Measurements from ENCODE around the gene EPS8L1.
"Not testable (repeated sequence)": the region's sequence is repeated elsewhere in the genome, so short reads cannot be mapped to it uniquely, and the experiment has no call there.

Gene EPS8L1

DNA sequence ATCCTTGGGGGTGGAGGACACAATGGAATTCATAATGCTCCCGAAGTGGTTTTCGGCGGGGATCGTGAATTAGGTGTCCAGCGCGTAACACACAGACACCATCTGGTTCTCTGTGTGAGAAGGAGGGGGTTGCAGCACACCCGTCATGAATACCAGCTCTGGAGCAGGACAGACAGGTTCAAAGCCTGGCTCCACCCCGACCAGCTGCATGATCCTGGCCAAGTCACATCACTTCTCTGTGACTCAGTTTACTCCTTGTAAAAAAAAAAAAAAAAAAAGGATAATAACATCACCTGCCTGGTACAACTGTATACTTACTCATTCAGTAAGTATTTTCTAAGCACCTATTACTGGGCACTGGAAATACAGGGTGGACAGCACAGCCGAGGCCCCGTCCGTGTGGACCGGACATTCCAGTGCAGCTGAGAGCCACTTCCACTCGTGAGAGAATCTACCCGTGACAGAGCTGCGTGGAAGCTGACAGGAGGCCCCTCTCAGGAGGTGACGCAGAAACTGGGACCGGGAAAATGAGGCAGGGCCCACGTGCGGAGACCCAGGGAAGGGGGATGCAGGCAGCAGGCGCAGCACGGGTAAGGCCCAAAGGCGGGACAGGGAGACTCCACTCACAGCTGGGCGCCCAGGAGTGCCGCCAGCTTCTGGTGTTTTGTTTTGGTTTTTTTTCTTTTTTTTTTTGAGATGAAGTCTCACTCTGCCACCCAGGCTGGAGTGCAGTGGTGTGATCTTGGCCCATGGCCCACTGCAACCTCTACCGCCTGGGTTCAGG is 24.7 kb upstream of the EPS8L1 start:
- DNase-seq (ENCODE audit: low read depth) = no peak

DNA sequence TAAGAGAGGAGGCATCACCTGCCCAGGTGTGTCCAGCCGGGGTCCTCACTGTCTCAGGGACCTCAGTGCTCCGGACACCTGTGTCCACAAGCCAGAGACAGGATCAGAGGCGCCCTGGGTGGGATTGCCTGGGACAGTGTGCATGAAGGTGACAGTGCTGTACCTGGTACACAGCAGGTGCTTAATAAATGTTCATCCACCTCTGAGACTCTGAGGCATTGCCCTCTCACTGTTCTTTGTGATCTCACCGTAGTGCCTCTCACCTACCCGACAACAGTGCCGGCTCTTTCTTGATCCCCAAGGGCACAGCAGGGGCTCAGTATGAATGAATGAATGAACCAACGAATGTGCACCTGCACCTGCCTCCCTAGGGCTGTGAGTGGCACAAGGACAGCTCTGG is 21.9 kb upstream of the EPS8L1 start:
- DNase-seq (ENCODE audit: low read depth) = no peak

DNA sequence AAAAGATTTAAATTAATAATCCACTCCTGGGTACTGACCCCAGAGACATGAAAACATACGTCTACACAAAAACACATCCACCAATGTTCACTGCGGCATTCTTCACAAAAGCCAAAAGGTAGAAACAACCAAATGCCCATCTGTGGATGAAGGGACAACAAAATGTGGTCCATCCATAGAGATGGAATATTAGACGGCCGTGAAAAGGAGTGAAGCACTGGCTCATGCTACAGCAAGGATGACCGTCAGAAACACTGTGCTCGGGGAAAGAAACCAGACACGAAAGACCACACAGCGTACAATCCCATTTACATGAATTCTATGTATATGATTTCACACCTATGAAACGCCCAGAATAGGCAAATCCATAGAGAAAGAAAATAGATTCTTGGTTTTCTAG is 18.8 kb upstream of the EPS8L1 start:
- no peak for DNase-seq (ENCODE audit: low read depth)

DNA sequence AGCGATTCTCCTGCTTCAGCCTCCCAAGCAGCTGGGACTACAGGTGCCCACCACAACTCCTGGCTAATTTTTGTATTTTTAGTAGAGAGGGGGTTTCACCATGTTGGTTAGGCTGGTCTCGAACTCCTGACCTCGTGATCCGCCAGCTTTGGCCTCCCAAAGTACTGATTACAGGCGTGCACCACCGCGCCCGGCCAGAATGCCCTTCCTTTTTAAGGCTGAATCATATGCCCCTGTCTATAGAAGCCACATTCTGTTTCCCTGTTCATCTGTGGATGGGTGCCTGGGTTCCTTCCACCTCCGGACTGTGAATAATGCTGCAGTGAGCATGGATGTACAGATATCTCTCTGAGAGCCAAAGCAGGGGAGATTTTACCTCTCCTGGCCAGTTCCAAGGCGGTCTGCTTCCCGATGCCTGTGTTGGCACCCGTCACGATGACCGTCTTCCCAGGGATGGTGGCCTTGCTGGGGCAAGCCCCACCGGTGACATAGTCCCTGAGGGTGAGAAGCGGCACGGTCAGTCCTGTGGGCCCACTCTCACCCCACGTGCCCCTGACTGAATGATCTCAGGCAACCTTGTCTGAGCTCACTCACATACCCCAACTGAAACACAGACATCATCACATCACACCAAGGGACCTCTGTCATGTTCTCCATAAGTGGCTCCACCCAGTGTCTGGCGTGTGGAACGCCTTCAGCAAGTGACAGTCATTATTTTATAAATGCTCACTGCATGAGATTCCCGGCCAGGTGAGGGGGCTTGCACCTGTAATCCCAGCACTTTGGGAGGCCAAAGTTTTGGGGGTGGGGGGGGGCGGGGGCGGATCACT is 16.7 kb upstream of the EPS8L1 start:
- no peak for DNase-seq (ENCODE audit: low read depth)

DNA sequence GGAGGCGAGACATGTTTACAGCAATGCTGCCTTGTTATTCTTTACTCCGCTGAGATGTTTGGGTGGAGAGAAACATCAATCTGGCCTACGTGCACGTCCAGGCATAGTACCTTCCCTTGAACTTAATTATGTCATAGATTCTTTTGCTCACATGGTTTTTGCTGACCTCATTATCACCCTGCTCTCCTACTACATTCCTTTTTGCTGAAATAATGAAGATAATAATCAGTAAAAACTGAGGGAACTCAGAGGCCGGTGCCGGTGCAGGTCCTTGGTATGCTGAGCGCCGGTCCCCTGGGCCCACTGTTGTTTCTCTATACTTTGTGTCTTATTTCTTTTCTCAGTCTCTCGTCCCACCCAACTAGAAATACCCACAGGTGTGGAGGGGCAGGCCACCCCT is 15.4 kb upstream of the EPS8L1 start:
- not testable (repeated sequence) for DNase-seq (ENCODE audit: low read depth)

DNA sequence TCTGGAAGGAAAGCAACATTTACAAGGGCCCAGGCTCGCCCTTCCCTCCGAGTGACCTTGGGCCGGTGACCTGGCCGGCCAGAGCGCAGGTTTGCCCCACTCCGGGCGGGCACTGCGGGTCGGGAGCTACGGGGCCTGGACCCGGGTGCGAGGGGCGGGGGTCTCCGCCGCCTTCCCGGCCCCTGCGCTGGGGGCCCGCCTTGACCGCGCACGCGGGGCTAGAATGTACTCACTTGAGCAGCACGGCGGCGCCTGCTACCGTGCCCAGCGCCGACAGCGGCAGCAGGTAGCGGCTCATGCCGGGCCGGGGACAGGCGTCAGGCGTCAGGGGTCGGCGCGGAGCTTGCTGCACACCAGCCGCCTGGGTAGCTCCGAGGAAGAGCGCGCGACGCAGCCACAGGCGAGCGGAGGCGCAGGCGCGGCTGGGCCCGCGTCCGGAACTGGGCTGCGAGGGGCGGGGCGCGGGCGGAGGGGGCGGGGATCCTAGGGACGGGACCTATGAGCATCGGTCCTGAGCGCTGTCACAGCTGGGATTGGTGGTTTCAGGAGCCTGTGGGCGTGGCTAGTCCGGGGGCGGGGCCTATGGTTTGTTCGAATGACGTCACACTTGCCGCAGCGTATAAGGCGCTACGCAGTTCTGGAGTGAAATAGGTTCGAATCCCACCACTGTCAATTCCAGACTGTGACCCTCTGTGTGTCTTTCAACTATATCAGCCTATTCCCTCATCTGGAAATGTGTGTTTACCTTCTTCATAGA is 12.8 kb upstream of the EPS8L1 start, which contains the start of gene RDH13:
RDH13 (minus strand) TSS at position 414 of the 757 bp plus-strand sequence; CDS start at position 298, 116 bp downstream.
- peak; percentile 92 for DNase-seq (ENCODE audit: low read depth)

DNA sequence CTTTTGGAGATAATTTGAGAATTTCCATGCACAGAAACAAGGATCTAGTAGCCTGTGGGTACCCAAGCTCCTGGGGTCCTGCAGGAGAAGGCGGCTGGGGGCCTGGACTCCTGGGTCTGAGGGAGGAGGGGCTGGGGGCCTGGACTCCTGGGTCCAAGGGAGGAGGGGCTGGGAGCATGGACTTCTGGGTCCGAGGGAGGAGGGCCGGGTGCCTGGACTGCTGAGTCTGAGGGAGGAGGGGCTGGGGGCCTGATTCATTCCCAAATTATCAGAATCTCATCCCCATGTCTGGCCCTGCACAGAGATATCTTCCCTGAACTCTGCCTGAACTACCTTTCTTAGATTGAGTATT is 12.2 kb upstream of the EPS8L1 start:
- no peak for DNase-seq (ENCODE audit: low read depth)

DNA sequence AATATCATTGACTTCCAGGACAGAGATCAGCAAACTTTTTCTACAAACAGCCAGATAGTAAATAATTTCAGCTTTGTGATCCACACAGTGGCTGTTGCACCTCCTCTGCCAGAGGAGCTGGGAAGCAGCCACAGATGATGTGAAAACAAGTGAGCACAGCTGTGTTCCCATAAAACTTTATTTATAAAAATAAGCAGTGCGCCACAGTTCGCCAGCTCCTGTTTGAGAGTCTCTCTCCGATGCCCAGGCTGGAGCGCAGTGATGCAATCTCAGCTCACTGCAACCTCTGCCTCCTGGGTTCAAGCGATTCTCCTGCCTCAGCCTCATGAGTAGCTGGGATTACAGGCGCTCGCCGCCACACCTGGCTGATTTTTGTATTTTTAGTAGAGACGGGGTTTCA is 10.2 kb upstream of the EPS8L1 start:
- DNase-seq (ENCODE audit: low read depth) = not testable (repeated sequence)

DNA sequence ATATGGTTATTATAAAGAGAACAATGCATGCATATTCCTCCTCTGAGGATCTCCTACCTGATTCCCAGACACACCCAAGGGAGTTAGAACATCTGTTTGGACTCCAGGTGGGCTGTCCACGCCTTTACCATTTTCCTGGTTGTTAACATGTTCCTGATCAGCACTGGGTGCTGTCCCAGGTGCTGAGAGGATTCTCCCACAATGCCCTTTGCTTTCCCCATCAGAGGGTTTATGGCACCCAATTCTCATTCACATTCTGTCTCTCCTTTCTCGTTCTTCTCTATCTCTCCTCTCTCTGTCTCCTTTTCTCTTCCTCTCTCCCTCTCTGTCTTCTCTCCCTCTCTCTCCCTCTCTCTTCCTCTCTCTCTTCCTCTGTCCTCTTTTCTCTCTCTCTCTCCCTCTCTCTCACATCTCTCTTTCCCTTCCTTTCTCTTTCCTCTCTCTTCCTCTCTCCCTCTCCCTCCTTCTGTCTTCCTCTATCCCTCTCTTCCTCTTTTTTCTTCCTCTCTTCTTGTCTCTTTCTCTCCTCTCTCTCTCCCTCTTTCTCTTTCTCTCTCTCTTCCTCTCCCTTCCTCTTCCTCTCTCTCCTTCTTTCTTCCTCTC is 9.5 kb upstream of the EPS8L1 start:
- no peak for DNase-seq (ENCODE audit: low read depth)

DNA sequence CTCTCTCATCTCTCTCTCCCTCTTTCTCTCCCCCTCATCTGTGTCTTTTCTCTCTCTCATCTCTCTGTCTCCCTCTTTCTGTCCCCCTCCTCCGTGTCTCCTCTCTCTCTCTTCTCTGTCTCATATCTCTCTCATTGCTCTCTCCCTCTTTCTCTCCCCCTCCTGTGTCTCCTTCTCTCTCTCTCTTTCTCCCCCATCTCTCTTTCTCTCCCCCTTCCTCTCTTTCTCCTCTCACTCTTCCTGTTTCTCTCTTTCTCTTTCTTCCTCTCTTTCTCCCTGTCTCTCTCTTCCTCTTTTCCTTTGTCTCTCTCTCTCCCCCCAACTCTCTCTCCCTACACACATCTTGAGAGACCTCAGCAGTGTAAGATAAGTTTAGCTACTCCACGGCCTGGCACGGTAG is 7.8 kb upstream of the EPS8L1 start:
- DNase-seq (ENCODE audit: low read depth) = no peak

DNA sequence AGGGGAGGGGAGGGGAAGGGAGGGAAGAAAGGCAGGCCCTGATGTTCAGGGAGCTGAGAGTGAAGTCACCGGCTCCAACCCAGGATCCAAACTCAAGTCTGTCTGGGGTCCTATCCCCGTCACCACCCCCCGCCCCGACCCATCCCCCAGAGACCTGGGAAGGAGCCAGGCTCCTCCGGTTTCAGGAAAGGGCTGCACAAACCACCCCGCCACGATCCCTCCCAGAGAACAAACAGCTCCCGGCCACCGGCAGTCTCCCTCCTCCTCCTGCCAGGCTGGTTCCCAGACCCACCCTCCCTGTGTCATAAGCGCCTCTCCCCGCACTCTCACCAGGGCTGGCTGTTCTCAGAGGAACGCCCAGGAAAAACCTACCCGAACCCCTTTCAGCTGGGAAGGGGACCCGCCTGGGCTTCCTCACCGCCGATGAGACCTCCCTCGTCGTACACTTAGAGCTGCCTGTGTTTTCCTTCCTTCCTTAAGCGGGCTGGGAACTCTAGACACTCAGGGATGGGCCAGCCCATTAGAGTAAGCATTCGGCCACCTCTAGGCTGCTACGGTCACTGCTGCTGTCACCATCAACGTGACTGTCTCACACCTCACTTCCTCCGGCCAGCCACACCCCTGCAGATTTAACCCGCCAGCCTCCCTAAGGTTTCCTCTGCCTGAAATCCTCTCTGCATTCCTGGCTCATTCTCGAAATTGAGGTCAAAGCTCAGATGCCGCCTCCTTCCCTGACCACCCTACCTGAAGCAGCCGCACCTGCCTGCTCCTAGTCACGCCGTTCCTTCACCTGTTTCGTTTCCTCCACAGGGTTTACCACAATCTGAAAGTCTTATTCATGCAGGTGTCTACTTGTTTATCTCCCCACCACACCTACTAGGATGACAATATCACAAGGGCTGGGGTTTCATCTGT is 6.5 kb upstream of the EPS8L1 start:
- DNase-seq (ENCODE audit: low read depth) = no peak

DNA sequence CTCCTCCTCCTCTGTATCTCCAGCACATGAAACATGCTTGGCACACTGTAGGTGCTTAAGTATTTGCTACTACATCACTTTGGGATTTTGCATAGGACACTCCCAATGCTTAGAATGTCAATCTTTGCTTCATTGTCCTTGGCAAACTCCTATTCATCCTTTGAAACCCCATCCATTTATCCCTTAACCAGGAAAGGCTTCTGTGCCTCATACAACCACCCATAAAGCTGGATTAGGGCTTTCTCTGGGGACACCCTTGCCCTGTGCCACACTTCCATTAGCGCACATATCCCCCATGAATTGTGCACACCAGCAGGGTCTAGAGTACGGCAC is 5.8 kb upstream of the EPS8L1 start:
- no peak for DNase-seq (ENCODE audit: low read depth)

DNA sequence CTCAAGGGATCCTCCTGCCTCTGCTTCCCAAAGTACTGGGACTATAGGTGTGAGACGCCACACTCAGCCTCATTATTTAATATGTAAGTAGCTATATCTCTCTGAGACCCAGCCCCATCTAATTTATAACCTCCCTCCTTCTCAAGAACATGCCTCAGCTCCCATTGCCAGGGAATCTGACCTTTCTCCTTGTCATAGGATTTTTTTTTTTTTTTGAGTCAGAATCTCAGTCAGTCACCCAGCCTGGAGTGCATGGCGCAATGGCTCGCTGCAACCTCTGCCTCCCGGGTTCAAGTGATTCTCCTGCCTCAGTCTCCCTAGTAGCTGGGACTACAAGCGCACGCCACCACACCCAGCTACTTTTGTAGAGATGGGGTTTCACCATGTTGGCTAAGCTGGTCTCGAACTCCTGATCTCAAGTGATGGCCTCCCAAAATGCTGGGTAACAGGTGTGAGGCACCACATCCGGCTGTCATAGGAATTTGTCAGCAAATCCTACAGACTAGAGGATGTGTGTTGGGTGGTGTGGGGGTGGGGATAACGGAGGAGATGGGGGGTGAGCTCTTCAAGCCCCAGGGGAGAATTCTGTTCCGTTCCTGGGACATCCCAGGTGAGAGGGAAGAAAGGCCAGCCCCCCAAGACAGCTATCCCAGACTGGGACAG is 5.1 kb upstream of the EPS8L1 start:
- no peak for DNase-seq (ENCODE audit: low read depth)

DNA sequence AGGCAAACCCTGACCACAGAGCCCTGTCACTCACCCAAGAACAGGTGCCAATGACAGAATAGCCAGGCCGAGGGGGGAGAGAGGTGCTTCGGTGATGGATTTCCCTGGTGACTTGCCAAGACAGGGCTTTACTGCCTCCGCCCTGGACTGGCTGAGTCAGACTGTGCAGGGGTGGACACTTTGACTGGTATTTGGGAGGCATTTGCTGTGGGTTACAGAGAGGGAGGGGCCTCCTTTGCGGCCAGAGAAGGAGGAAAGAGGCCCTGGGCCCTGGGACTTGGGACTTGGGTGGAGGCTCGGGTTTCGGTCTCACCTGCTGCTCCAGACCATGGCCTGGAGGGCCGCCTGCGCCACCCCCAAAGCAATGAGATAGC is 4.6 kb upstream of the EPS8L1 start:
- no peak for DNase-seq (ENCODE audit: low read depth)

DNA sequence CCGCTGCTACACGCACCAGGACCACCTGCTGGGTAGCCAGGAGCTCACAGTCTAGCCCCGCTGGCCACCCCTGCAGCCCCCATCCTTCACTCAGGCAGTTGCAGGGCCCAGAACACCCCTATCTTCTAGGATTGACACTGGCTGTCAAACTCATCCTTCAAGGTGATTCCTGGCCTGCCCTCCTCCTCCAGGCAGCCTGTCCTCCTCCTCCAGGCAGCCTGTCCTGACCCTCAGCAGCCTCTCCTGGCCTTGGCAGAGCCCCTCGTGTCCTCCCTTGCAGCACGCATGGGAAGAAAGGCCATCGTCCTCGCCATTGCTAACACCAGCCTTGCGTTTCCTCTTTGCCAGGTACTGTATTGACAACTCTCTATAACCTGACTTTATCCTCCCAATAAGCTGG is 3.8 kb upstream of the EPS8L1 start:
- no peak for DNase-seq (ENCODE audit: low read depth)

DNA sequence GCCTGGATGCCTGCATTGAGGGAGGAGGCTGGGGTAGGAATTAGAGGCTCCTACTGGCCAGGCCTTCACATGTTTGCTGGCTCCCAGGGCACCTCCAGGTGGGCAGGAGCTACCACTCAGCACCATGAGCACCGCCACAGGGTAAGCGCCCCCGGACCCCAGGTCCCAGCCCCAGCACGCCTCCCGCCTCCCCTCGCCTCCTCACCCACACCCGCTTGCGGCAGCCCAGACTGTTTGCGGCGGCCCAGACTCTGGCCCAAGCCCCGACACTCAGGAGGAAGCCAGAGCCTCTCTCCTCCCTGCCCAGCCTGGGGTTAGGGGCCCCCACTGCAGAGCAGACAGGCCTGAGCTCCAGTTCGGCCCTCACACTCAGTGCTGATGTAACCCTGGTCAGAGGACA is 652 bp downstream of the EPS8L1 start:
- no peak for DNase-seq (ENCODE audit: low read depth)

DNA sequence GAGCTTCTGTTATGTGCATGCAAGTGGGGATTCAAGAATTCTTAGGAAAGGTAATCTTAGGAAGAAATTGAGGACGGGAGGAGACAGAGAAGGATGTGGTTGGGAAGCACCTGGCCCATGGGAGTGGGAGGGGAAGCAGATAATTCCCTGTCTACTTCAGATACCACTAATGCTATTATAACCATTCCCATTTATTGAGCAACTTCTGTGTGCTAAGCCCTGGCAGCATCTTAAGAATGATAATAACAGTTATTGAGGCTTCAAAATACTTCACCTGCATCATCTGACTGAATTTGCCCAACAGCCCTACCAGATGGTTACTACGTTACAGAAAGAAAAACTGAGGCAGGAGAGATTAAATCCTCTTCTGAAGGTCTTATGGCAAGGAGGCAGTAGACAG is 1.4 kb downstream of the EPS8L1 start:
- no peak for DNase-seq (ENCODE audit: low read depth)

DNA sequence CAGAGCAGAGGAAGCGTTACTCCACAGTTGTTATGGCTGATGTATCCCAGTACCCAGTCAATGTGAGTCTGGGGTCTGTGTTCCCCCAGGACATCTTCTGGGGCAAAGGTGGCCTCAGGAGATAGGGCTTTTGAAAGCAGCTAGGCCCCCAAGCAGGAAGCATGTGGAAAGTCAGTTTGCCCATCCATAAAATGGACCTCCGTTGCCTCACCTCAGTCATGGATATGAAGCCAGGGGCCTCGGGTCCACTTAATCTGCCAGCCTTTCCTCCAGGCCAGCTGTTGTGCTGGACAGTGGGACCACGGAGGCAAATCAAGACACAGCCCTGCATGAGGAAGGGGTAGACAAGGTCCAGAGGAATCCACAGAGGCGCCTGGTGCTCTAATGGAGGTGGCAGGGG is 3.3 kb downstream of the EPS8L1 start:
- DNase-seq (ENCODE audit: low read depth) = no peak

DNA sequence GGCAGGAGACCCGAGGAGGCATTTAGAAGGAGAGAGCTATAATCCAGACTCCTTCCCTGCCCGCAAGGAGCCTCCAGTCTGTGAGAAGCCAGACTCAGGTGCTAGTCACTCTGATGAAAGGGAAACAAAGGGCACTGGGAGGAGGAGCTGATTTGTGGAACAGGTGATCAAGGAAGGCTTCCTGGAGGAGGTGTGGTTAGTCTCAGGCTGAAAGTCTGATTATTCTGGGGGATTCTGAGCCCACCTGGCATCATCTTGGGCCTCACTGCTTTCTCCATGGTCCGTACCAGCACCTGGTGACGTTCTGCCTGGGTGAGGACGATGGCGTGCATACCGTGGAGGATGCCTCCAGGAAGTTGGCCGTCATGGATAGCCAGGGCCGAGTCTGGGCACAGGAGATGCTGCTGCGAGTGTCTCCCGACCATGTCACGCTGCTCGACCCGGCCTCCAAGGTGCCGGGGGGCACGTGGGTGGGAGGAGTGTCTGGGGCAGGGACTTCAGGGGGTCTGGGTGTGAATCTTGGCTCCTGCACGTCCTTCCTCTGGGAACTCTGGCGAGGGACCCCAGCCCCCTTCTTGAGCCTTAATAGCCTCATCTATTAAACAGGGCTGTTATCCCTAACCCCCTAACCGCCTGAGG is 3.9 kb downstream of the EPS8L1 start:
- DNase-seq (ENCODE audit: low read depth) = no peak

Data from activated T-helper 1 cell treated with Interleukin-2 at 50 U/mL for 16 hours (primary cell).